SK-N-SH (cell line): ENCODE results near the gene FAM174B. TPM values are rescaled to one million over a fixed set of nuclear protein-coding genes. Genes with fewer than 3 reads are reported as not detected.

Experiments used
- CTCF ChIA-PET: fragments of 300-600, 350-600 bp; formaldehyde crosslinking; extraction: SDS; loops from one replicate; lab custom pipeline; 2021; lab: Yijun Ruan, JAX
- POLR2A ChIA-PET: fragments of 350-600 bp; sonication (Branson Sonifier 250); formaldehyde crosslinking; extraction: SDS; loops from one replicate; lab custom pipeline; 2020; ENCODE audit warnings: antibody characterized with exemption, inconsistent platforms; lab: Yijun Ruan, JAX
- DNase-seq: peaks from one replicate; pipeline ENCODE4 v3.0.0; 2012
- H2AFZ ChIP-seq: fragments of 200-600 bp; sonication (generic); 2 replicates; pipeline ENCODE4 v1.8.1; 2016; ENCODE audit warnings: antibody characterized with exemption, mild to moderate bottlenecking, low read depth
- H3F3A ChIP-seq: fragments of 200-600 bp; sonication (generic); replicated peaks from 2 replicates; pipeline ENCODE3; 2016; ENCODE audit warnings: antibody characterized with exemption, mild to moderate bottlenecking; ENCODE audit not compliant: insufficient read depth
- H3K27ac ChIP-seq, 2 experiments: fragments of 200-500 bp in 1 of 2; fragments of 200-600 bp in 1 of 2; sonication (Bioruptor generic) in 1 of 2; sonication (generic), shearing (Covaris generic) in 1 of 2; 2 replicates each; pipeline versions ENCODE4 v1.5.1 to v1.6.1; 2014 to 2016; ENCODE audit warnings: low read depth in 2 of 2, inconsistent platforms in 1 of 2, low read length in 1 of 2, mild to moderate bottlenecking in 1 of 2, mixed read lengths in 1 of 2
- H3K27me3 ChIP-seq: fragments of 200-600 bp; sonication (generic), shearing (Covaris generic); 2 replicates; pipeline ENCODE4 v1.6.1; 2016; ENCODE audit warnings: mixed run types; ENCODE audit not compliant: insufficient read depth
- H3K36me3 ChIP-seq, 2 experiments: fragments of 200-500 bp in 1 of 2; fragments of 200-600 bp in 1 of 2; sonication (Bioruptor generic) in 1 of 2; sonication (generic) in 1 of 2; replicated peaks in 1 of 2; 2 replicates each; pipeline versions ENCODE3 to v1.5.1; 2014 to 2016; ENCODE audit warnings: low read length in 1 of 2, mild to moderate bottlenecking in 1 of 2; ENCODE audit not compliant: insufficient read depth in 2 of 2, control insufficient read depth in 1 of 2
- H3K4me1 ChIP-seq, 2 experiments: fragments of 200-500 bp in 1 of 2; fragments of 200-600 bp in 1 of 2; sonication (Bioruptor generic) in 1 of 2; sonication (generic), shearing (Covaris generic) in 1 of 2; 2 replicates each; pipeline versions ENCODE4 v1.5.1 to v1.6.1; 2014 to 2016; ENCODE audit warnings: low read depth in 1 of 2, low read length in 1 of 2, mixed run types in 1 of 2; ENCODE audit not compliant: insufficient read depth in 2 of 2, control insufficient read depth in 1 of 2
- H3K4me2 ChIP-seq: fragments of 200-600 bp; sonication (generic), shearing (Covaris generic); 2 replicates; pipeline ENCODE4 v1.6.1; 2017; ENCODE audit warnings: mixed run types
- H3K4me3 ChIP-seq, 2 experiments: fragments of 200-500 bp in 1 of 2; fragments of 200-600 bp in 1 of 2; sonication (Bioruptor generic) in 1 of 2; sonication (generic), shearing (Covaris generic) in 1 of 2; 2 replicates each; pipeline versions ENCODE4 v1.5.1 to v1.8.1; 2014 to 2016; ENCODE audit warnings: low read depth in 2 of 2, inconsistent platforms in 1 of 2, low read length in 1 of 2, mild to moderate bottlenecking in 1 of 2, mixed read lengths in 1 of 2, moderate library complexity in 1 of 2
- H3K79me2 ChIP-seq: fragments of 200-600 bp; sonication (generic); 2 replicates; pipeline ENCODE4 v1.8.1; 2017; ENCODE audit warnings: mild to moderate bottlenecking; ENCODE audit not compliant: insufficient read depth
- H3K9ac ChIP-seq: fragments of 200-600 bp; sonication (generic); 2 replicates; pipeline ENCODE4 v1.6.1; 2017; ENCODE audit warnings: mixed run types
- H3K9me2 ChIP-seq: fragments of 200-600 bp; sonication (generic); 2 replicates; pipeline ENCODE4 v1.6.1; 2017; ENCODE audit warnings: mixed run types
- H3K9me3 ChIP-seq: fragments of 200-600 bp; sonication (generic); 2 replicates; pipeline ENCODE4 v1.6.1; 2017; ENCODE audit warnings: mixed run types, mild to moderate bottlenecking, moderate library complexity
- H4K20me1 ChIP-seq: fragments of 200-600 bp; sonication (generic); 2 replicates; pipeline ENCODE4 v1.6.1; 2017; ENCODE audit warnings: mild to moderate bottlenecking, mixed run types; ENCODE audit not compliant: insufficient read depth
- CHD2 ChIP-seq: fragments of 150-350 bp; IDR thresholded peaks from 2 replicates; pipeline ENCODE4 v1.6.1; 2018; ENCODE audit warnings: low read length; ENCODE audit not compliant: partially characterized antibody
- ELF1 ChIP-seq: IDR thresholded peaks from 2 replicates; pipeline ENCODE4 v1.4.0; 2012
- EP300 ChIP-seq, 2 experiments: IDR thresholded peaks; 2 replicates each; pipeline versions ENCODE4 v1.4.0 to v1.6.1; 2012; ENCODE audit warnings: borderline replicate concordance in 1 of 2, low read depth in 1 of 2, low read length in 1 of 2
- EZH2phosphoT487 ChIP-seq: fragments of 200-600 bp; sonication (generic); IDR thresholded peaks from 2 replicates; pipeline ENCODE4 v1.6.1; 2017; ENCODE audit warnings: low read depth, mixed run types, mild to moderate bottlenecking, antibody characterized with exemption, moderate library complexity, borderline replicate concordance
- FOXM1 ChIP-seq: IDR thresholded peaks from 2 replicates; pipeline ENCODE4 v1.4.0; 2012; ENCODE audit warnings: low read depth, mild to moderate bottlenecking
- GABPA ChIP-seq: IDR thresholded peaks from 2 replicates; pipeline ENCODE4 v1.4.0; 2012; ENCODE audit warnings: low read depth, mild to moderate bottlenecking
- NRF1 ChIP-seq: IDR thresholded peaks from 2 replicates; pipeline ENCODE4 v1.6.1; 2012; ENCODE audit warnings: low read depth, mild to moderate bottlenecking, low read length
- RXRA ChIP-seq: IDR thresholded peaks from 2 replicates; pipeline ENCODE4 v1.4.0; 2012; ENCODE audit warnings: low read depth, mild to moderate bottlenecking, borderline replicate concordance
- SIN3A ChIP-seq: IDR thresholded peaks from 2 replicates; pipeline ENCODE4 v1.6.1; 2012; ENCODE audit warnings: low read depth, mild to moderate bottlenecking, low read length, moderate library complexity, borderline replicate concordance
- TCF12 ChIP-seq: IDR thresholded peaks from 2 replicates; pipeline ENCODE4 v1.4.0; 2012
- WGBS: methylation state at CpG from one replicate; pipeline ENCODE4 v1.1.6; 2017; ENCODE audit warnings: low lambda C conversion rate; 5-methylcytosine and 5-hydroxymethylcytosine counted together
- polyA plus RNA-seq, 3 experiments: library from polyadenylated mRNA; depleted of rRNA; stranded (reverse); fragments of >200 nt; gene quantifications; 2 replicates each; pipeline ENCODE4 v1.2.3, GENCODE V29; 2012
- TF ChIP-seq, protein P1 (sequence below): fragments of 200-600 bp; sonication (generic); IDR thresholded peaks from 2 replicates; pipeline ENCODE4 v1.6.1; 2017; ENCODE audit warnings: antibody characterized with exemption, mild to moderate bottlenecking, moderate library complexity
- TF ChIP-seq, protein P2 (sequence below): IDR thresholded peaks from 2 replicates; pipeline ENCODE4 v1.4.0; 2012; ENCODE audit warnings: low read depth, borderline replicate concordance
- TF ChIP-seq, protein P3 (sequence below): IDR thresholded peaks from 2 replicates; pipeline ENCODE4 v1.6.1; 2012; ENCODE audit warnings: mild to moderate bottlenecking, low read depth, low read length, moderate library complexity

The FAM174B gene
- polyA plus RNA-seq, 1 of the 3 experiments (the other 2 are of a cell fraction) = 0.30 TPM

- no peaks in the 10 kb centered on the region for H4K20me1 ChIP-seq
- no peak overlapping the region for H2AFZ ChIP-seq
- no peaks in the 10 kb centered on the region for H3K79me2 ChIP-seq
- no peak overlapping the region for H3K9ac ChIP-seq
- H3K4me2 ChIP-seq = no peak overlapping the region
- 63% methylated on average over 12 of the region's 12 CpGs for WGBS
- no peak overlapping the region for H3K27ac ChIP-seq
- H3F3A ChIP-seq = no peaks in the 10 kb centered on the region
- DNase-seq = no peak
- no peak overlapping the region for H3K4me3 ChIP-seq
- ChIA-PET CTCF (interaction anchor here (2.3 kb wide), 1 partner anchor 95 kb away, joined by 14 read pairs; no protein-coding TSS in a partner anchor), POLR2A (no interaction called here)
- H3K9me2 ChIP-seq = no peaks in the 10 kb centered on the region
- no peak for TF ChIP-seq CHD2
- TF ChIP-seq FOXM1 = no peak
- TF ChIP-seq, protein P1, sequence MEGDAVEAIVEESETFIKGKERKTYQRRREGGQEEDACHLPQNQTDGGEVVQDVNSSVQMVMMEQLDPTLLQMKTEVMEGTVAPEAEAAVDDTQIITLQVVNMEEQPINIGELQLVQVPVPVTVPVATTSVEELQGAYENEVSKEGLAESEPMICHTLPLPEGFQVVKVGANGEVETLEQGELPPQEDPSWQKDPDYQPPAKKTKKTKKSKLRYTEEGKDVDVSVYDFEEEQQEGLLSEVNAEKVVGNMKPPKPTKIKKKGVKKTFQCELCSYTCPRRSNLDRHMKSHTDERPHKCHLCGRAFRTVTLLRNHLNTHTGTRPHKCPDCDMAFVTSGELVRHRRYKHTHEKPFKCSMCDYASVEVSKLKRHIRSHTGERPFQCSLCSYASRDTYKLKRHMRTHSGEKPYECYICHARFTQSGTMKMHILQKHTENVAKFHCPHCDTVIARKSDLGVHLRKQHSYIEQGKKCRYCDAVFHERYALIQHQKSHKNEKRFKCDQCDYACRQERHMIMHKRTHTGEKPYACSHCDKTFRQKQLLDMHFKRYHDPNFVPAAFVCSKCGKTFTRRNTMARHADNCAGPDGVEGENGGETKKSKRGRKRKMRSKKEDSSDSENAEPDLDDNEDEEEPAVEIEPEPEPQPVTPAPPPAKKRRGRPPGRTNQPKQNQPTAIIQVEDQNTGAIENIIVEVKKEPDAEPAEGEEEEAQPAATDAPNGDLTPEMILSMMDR = no peak
- TF ChIP-seq NRF1 = no peak
- no peak for TF ChIP-seq EP300 (IDR thresholded peaks at IDR 0.05; ENCODE audit: borderline replicate concordance in 1 of 2, low read depth in 1 of 2, low read length in 1 of 2)
- TF ChIP-seq SIN3A = no peak
- no peak for TF ChIP-seq GABPA
- TF ChIP-seq EZH2phosphoT487 = no peak
- TF ChIP-seq TCF12 = no peak
- TF ChIP-seq ELF1 = no peak
- TF ChIP-seq, protein P2, sequence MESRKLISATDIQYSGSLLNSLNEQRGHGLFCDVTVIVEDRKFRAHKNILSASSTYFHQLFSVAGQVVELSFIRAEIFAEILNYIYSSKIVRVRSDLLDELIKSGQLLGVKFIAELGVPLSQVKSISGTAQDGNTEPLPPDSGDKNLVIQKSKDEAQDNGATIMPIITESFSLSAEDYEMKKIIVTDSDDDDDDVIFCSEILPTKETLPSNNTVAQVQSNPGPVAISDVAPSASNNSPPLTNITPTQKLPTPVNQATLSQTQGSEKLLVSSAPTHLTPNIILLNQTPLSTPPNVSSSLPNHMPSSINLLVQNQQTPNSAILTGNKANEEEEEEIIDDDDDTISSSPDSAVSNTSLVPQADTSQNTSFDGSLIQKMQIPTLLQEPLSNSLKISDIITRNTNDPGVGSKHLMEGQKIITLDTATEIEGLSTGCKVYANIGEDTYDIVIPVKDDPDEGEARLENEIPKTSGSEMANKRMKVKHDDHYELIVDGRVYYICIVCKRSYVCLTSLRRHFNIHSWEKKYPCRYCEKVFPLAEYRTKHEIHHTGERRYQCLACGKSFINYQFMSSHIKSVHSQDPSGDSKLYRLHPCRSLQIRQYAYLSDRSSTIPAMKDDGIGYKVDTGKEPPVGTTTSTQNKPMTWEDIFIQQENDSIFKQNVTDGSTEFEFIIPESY = no peak
- no peak for TF ChIP-seq RXRA
- TF ChIP-seq, protein P3, sequence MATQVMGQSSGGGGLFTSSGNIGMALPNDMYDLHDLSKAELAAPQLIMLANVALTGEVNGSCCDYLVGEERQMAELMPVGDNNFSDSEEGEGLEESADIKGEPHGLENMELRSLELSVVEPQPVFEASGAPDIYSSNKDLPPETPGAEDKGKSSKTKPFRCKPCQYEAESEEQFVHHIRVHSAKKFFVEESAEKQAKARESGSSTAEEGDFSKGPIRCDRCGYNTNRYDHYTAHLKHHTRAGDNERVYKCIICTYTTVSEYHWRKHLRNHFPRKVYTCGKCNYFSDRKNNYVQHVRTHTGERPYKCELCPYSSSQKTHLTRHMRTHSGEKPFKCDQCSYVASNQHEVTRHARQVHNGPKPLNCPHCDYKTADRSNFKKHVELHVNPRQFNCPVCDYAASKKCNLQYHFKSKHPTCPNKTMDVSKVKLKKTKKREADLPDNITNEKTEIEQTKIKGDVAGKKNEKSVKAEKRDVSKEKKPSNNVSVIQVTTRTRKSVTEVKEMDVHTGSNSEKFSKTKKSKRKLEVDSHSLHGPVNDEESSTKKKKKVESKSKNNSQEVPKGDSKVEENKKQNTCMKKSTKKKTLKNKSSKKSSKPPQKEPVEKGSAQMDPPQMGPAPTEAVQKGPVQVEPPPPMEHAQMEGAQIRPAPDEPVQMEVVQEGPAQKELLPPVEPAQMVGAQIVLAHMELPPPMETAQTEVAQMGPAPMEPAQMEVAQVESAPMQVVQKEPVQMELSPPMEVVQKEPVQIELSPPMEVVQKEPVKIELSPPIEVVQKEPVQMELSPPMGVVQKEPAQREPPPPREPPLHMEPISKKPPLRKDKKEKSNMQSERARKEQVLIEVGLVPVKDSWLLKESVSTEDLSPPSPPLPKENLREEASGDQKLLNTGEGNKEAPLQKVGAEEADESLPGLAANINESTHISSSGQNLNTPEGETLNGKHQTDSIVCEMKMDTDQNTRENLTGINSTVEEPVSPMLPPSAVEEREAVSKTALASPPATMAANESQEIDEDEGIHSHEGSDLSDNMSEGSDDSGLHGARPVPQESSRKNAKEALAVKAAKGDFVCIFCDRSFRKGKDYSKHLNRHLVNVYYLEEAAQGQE = no peak
- peaks cover 0 to 16% of the 10 kb centered on the region in 2 experiments; a peak in 1 of 4 replicates for H3K4me1 ChIP-seq
- H3K9me3 ChIP-seq = no peaks in the 10 kb centered on the region
- H3K27me3 ChIP-seq = no peaks in the 10 kb centered on the region
- H3K36me3 ChIP-seq = no peaks in the 10 kb centered on the region
Observed at GRCh38 chr15:92619145-92620101, 36.2 kb downstream of the FAM174B start.
